GM23338 (cell line): ENCODE data around the gene TMEM141. TPM values are rescaled to one million over a fixed set of nuclear protein-coding genes. Genes with fewer than 3 reads are reported as not detected.
"Not testable (repeated sequence)": the region's sequence is repeated elsewhere in the genome, so short reads cannot be mapped to it uniquely, and the experiment has no call there.

Experiments used
- ATAC-seq: fragments of 200-7000 bp; cut with Tn5 transposase; 3 replicates; pipeline ENCODE4 v1.9.1; 2020
- DNase-seq: peaks from one replicate; pipeline ENCODE4 v3.0.0-alpha.2; 2015; ENCODE audit warnings: low spot score
- H2AFZ ChIP-seq: fragments of 200-600 bp; sonication (generic); 2 replicates; pipeline ENCODE4 v1.8.0; 2016; ENCODE audit warnings: antibody characterized with exemption, mild to moderate bottlenecking, moderate library complexity
- H3F3A ChIP-seq: fragments of 200-600 bp; sonication (generic); replicated peaks from 2 replicates; pipeline ENCODE4 v1.8.0; 2017; ENCODE audit warnings: antibody characterized with exemption, mixed run types, low read depth
- H3K27ac ChIP-seq: fragments of 200-600 bp; sonication (generic); 2 replicates; pipeline ENCODE4 v1.6.1; 2016; ENCODE audit warnings: low read depth
- H3K27me3 ChIP-seq: fragments of 200-600 bp; sonication (generic); 2 replicates; pipeline ENCODE4 v1.8.0; 2016; ENCODE audit warnings: mild to moderate bottlenecking, mixed run types, moderate library complexity; ENCODE audit not compliant: insufficient read depth
- H3K36me3 ChIP-seq: fragments of 200-600 bp; sonication (generic); 2 replicates; pipeline ENCODE4 v1.8.0; 2016; ENCODE audit warnings: mild to moderate bottlenecking; ENCODE audit not compliant: insufficient read depth
- H3K4me1 ChIP-seq: fragments of 200-600 bp; sonication (generic); 2 replicates; pipeline ENCODE4 v1.8.0; 2016; ENCODE audit warnings: mild to moderate bottlenecking, moderate library complexity; ENCODE audit not compliant: insufficient read depth
- H3K4me2 ChIP-seq: fragments of 200-600 bp; sonication (generic); 2 replicates; pipeline ENCODE4 v1.7.1; 2017; ENCODE audit warnings: mixed run types
- H3K4me3 ChIP-seq: fragments of 200-600 bp; sonication (generic); 2 replicates; pipeline ENCODE4 v1.6.1; 2016; ENCODE audit warnings: mixed run types
- H3K79me2 ChIP-seq: fragments of 200-600 bp; sonication (generic); replicated peaks from 2 replicates; pipeline ENCODE4 v1.8.0; 2017; ENCODE audit warnings: mild to moderate bottlenecking; ENCODE audit not compliant: insufficient read depth
- H3K9me2 ChIP-seq: fragments of 200-600 bp; sonication (generic); 2 replicates; pipeline ENCODE4 v1.8.0; 2017; ENCODE audit not compliant: insufficient read depth
- H4K20me1 ChIP-seq: fragments of 200-600 bp; sonication (generic); replicated peaks from 2 replicates; pipeline ENCODE4 v1.8.0; 2017; ENCODE audit warnings: mild to moderate bottlenecking; ENCODE audit not compliant: insufficient read depth
- H3K27ac Mint-ChIP-seq: 2 replicates; pipeline ENCODE4 v1.8.0; 2020; ENCODE audit warnings: inconsistent platforms, mild to moderate bottlenecking, moderate library complexity, mixed read lengths
- H3K27me3 Mint-ChIP-seq: 3 replicates; pipeline ENCODE4 v1.8.0; 2022; ENCODE audit warnings: low read depth, mild to moderate bottlenecking, moderate library complexity, mixed read lengths, inconsistent platforms; ENCODE audit not compliant: insufficient read depth, poor library complexity
- H3K36me3 Mint-ChIP-seq: 3 replicates; pipeline ENCODE4 v1.8.0; 2021; ENCODE audit warnings: low read depth, mild to moderate bottlenecking, inconsistent platforms, moderate library complexity, mixed read lengths
- H3K4me1 Mint-ChIP-seq: 3 replicates; pipeline ENCODE4 v1.8.0; 2020; ENCODE audit warnings: mild to moderate bottlenecking, inconsistent platforms, mixed read lengths
- H3K4me3 Mint-ChIP-seq: 3 replicates; pipeline ENCODE4 v1.8.0; 2021; ENCODE audit warnings: moderate library complexity, mild to moderate bottlenecking, inconsistent platforms, mixed read lengths
- H3K9me3 Mint-ChIP-seq: 3 replicates; pipeline ENCODE4 v1.8.0; 2020; ENCODE audit warnings: moderate library complexity, mild to moderate bottlenecking, inconsistent platforms, mixed read lengths
- ETS1 ChIP-seq: IDR thresholded peaks from 2 replicates; pipeline ENCODE4 v1.6.1; 2016; ENCODE audit warnings: antibody characterized with exemption
- EZH2 ChIP-seq: fragments of 200-600 bp; sonication (generic); IDR thresholded peaks from one replicate; pipeline ENCODE4 v1.8.0; 2017; ENCODE audit warnings: antibody characterized with exemption, mild to moderate bottlenecking, low read depth; ENCODE audit not compliant: unreplicated experiment
- JUNB ChIP-seq: IDR thresholded peaks from one replicate; pipeline ENCODE4 v1.6.1; 2016; ENCODE audit warnings: antibody characterized with exemption; ENCODE audit not compliant: unreplicated experiment
- POLR2AphosphoS5 ChIP-seq: IDR thresholded peaks from 2 replicates; pipeline ENCODE4 v1.6.1; 2016; ENCODE audit warnings: antibody characterized with exemption, low read depth
- STAT1 ChIP-seq: IDR thresholded peaks from one replicate; pipeline ENCODE4 v1.6.1; 2016; ENCODE audit warnings: antibody characterized with exemption; ENCODE audit not compliant: unreplicated experiment
- polyA plus RNA-seq: library from polyadenylated mRNA; unstranded; fragments of >200 nt; fragmentation: Nextera tagmentation; extraction: Ambion mirVana; gene quantifications from 2 replicates; pipeline ENCODE4 v1.2.1, GENCODE V29; 2016
- total RNA-seq: library from RNA; depleted of rRNA; stranded (reverse); fragments of >200 nt; shearing (Covaris generic); gene quantifications from 2 replicates; pipeline ENCODE4 v1.2.3, GENCODE V29; 2014
- TF ChIP-seq, protein P1 (sequence below): IDR thresholded peaks from one replicate; pipeline ENCODE4 v1.6.1; 2018; ENCODE audit warnings: antibody characterized with exemption; ENCODE audit not compliant: unreplicated experiment

The TMEM141 gene
- total and polyA plus RNA-seq, 2 experiments from 2014 or later: 71.4 to 90.5 TPM

DNA sequence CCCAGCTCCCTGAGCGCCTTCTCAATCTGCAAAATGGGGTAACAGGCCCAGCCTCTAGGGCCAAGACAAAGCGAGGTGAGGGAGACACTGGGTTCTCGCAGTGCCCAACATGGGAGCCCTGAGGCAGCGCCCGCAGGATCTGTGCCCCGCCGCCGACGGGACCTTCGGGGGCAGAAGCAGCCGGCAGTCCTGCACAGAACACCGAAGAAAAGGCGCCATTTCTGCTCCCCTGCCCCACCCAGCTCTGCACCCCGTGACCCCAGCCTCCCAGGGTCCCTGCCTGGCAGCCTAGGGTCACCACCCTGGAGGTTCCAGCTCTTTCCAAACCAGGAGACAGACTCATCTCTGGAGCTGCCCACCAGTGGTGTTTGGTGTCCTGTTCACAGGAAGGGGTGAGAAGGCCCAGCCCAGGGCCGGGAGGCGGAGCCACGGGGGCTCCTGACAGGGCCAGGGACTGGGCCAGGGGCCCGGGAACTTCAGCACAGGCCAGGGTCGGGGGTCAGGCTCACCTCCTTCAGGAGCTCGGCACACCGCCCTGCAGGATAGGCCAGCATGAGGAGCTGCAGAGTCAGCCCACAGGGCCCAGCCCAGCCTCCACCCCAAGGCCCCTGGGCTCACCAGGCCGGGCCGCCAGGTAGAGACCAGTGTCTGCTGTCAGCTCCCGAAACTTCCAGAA lies 36.4 kb upstream of the TMEM141 start:
- H3K4me2 ChIP-seq: no peak overlapping the region
- H3K4me1 ChIP-seq: no peaks in the 10 kb centered on the region
- H3K36me3 ChIP-seq: no peaks in the 10 kb centered on the region
- H3K9me2 ChIP-seq: no peaks in the 10 kb centered on the region
- H3K4me3 ChIP-seq: no peak overlapping the region
- no peak overlapping the region for H3K4me3 Mint-ChIP-seq
- H3K4me1 Mint-ChIP-seq: no peaks in the 10 kb centered on the region; the same call in 2 of the 3 replicates
- no peaks in the 10 kb centered on the region for H3K27me3 ChIP-seq
- peaks cover 3% of the 10 kb centered on the region; the same call in 2 of the 3 replicates for H3K36me3 Mint-ChIP-seq
- DNase-seq (peak; percentile 59), ATAC-seq (peak; percentile 77)
- no peak overlapping the region for H3K27ac Mint-ChIP-seq
- peaks cover 28% of the 10 kb centered on the region for H3K9me3 Mint-ChIP-seq
- TF ChIP-seq STAT1 (no peak), POLR2AphosphoS5 (no peak), JUNB (no peak), EZH2 (no peak), ETS1 (no peak)
- TF ChIP-seq, protein P1, sequence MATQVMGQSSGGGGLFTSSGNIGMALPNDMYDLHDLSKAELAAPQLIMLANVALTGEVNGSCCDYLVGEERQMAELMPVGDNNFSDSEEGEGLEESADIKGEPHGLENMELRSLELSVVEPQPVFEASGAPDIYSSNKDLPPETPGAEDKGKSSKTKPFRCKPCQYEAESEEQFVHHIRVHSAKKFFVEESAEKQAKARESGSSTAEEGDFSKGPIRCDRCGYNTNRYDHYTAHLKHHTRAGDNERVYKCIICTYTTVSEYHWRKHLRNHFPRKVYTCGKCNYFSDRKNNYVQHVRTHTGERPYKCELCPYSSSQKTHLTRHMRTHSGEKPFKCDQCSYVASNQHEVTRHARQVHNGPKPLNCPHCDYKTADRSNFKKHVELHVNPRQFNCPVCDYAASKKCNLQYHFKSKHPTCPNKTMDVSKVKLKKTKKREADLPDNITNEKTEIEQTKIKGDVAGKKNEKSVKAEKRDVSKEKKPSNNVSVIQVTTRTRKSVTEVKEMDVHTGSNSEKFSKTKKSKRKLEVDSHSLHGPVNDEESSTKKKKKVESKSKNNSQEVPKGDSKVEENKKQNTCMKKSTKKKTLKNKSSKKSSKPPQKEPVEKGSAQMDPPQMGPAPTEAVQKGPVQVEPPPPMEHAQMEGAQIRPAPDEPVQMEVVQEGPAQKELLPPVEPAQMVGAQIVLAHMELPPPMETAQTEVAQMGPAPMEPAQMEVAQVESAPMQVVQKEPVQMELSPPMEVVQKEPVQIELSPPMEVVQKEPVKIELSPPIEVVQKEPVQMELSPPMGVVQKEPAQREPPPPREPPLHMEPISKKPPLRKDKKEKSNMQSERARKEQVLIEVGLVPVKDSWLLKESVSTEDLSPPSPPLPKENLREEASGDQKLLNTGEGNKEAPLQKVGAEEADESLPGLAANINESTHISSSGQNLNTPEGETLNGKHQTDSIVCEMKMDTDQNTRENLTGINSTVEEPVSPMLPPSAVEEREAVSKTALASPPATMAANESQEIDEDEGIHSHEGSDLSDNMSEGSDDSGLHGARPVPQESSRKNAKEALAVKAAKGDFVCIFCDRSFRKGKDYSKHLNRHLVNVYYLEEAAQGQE: no peak
- H4K20me1 ChIP-seq: no peaks in the 10 kb centered on the region
- H3F3A ChIP-seq: no peaks in the 10 kb centered on the region
- peaks cover 5% of the 10 kb centered on the region for H3K27me3 Mint-ChIP-seq
- H2AFZ ChIP-seq: 0 out of 2 replicates have a peak overlapping the region, but pooled peaks have one; percentile 66
- no peaks in the 10 kb centered on the region for H3K79me2 ChIP-seq
- no peak overlapping the region for H3K27ac ChIP-seq

DNA sequence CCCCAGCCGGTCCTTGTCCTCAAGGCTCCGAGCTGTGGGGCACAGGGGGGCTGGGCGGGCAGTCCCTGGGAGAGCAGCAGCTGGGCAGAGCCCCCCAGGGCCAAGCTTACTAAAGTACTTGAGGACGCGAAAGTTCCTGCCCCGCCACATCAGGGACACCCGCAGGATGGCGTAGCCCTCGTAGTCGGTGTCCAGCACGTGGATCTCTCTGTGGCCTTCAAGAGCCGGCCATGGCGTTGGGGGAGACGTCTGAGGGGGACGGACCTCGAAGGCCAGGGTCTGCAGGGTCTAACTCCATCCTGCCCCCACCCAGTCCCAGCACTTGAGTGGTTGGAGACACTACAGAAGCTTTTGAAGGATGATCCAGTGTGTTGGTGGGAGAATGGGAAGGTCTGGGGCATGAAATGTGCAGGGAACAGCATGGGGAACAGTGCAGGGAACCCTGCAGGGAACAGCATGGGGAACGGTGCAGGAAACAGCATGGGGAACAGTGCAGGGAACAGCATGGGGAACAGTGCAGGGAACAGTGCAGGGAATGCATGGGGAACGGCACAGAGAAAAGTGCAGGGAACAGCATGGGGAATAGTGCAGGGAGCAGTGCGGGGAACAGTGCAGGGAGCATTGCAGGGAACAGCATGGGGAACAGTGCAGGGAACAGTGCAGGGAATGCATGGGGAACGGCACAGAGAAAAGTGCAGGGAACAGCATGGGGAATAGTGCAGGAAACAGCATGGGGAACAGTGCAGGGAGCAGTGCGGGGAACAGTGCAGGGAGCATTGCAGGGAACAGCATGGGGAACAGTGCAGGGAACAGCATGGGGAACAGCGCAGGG lies 35.6 kb upstream of the TMEM141 start:
- not testable (repeated sequence) for DNase-seq, H3K36me3 Mint-ChIP-seq, H3K27me3 ChIP-seq, H3K36me3 ChIP-seq, H3K27me3 Mint-ChIP-seq, ATAC-seq, H3K9me2 ChIP-seq, H3K4me3 Mint-ChIP-seq, H3K27ac ChIP-seq, H3K27ac Mint-ChIP-seq, H4K20me1 ChIP-seq, H3F3A ChIP-seq, H3K4me1 Mint-ChIP-seq, H3K4me3 ChIP-seq, H3K4me1 ChIP-seq, H3K4me2 ChIP-seq, H3K79me2 ChIP-seq, H2AFZ ChIP-seq
- peaks cover 28% of the 10 kb centered on the region for H3K9me3 Mint-ChIP-seq
